Endothelial cell of umbilical vein (primary cell): ENCODE results near the gene CALR3.

Experiments
- EZH2 ChIP-seq: IDR thresholded peaks from 2 replicates; pipeline ENCODE4 v1.6.1; 2012; ENCODE audit warnings: borderline replicate concordance, low read depth, mild to moderate bottlenecking, moderate library complexity, low read length, inconsistent platforms; ENCODE audit not compliant: severe bottlenecking
- FOS ChIP-seq: IDR thresholded peaks from 2 replicates; pipeline ENCODE4 v1.6.1; 2011; ENCODE audit warnings: mild to moderate bottlenecking, low read length, moderate library complexity, borderline replicate concordance; ENCODE audit not compliant: insufficient read depth
- GATA2 ChIP-seq: IDR thresholded peaks from 2 replicates; pipeline ENCODE4 v1.7.0; 2011; ENCODE audit warnings: low read depth, mild to moderate bottlenecking, moderate library complexity, mixed read lengths, low read length; ENCODE audit not compliant: insufficient read length, insufficient read depth
- JUN ChIP-seq: IDR thresholded peaks from 2 replicates; pipeline ENCODE4 v1.6.1; 2011; ENCODE audit warnings: borderline replicate concordance, low read depth; ENCODE audit not compliant: insufficient read length, insufficient read depth
- MYC ChIP-seq: IDR thresholded peaks from one replicate; pipeline ENCODE4 v1.6.1; 2011; ENCODE audit warnings: mild to moderate bottlenecking, low read depth, low read length
- POLR2A ChIP-seq: IDR thresholded peaks from 2 replicates; pipeline ENCODE4 v1.6.1; 2012; ENCODE audit warnings: low read depth, mild to moderate bottlenecking, control low read depth, low read length
- POLR2AphosphoS5 ChIP-seq: IDR thresholded peaks from 2 replicates; pipeline ENCODE4 v1.6.1; 2012; ENCODE audit warnings: low read depth, mild to moderate bottlenecking, control low read depth, low read length, moderate library complexity; ENCODE audit not compliant: insufficient read depth
- TF ChIP-seq, protein P1 (sequence below): IDR thresholded peaks from 2 replicates; pipeline ENCODE4 v1.6.1; 2011; ENCODE audit not compliant: insufficient read depth, insufficient read length
- TF ChIP-seq, protein P2 (sequence below), 2 donors: IDR thresholded peaks; 1 replicate in 1 of 2; 2 replicates in 1 of 2; pipeline ENCODE4 v1.5.1; 2011; ENCODE audit warnings: low read length in 2 of 2, mild to moderate bottlenecking in 2 of 2, moderate library complexity in 2 of 2, control low read depth in 1 of 2, inconsistent platforms in 1 of 2, low read depth in 1 of 2; ENCODE audit not compliant: insufficient read depth in 1 of 2; ENCODE audit errors: extremely low read depth in 1 of 2

DNA sequence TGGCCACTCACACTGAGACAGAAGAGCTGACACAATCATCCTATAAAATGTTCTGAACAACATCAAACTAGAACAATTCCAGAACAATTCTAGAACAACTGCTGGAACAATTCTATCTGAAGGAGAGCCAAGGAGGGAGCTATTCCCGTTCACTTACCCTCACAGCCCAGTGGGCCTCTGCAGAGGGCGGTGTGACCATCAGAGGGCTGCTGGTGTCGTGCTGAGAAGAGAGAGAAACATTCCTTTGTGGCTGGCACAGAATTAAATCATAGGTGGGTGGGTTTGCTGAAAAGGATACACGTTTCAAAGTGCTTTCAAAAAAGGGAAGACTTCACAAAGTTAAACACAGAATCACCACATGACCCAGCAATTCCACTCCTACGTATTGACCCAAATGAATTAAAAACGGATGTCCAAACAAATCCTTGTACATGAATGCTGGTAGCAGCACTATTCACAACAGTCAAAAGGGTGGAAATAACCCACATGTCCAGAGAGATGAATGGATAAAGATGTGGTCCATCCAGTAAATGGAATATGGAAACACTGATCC is 59.1 kb downstream of the CALR3 start:
- TF ChIP-seq POLR2AphosphoS5, result no peak
- TF ChIP-seq POLR2A, result no peak
- TF ChIP-seq, protein P1, sequence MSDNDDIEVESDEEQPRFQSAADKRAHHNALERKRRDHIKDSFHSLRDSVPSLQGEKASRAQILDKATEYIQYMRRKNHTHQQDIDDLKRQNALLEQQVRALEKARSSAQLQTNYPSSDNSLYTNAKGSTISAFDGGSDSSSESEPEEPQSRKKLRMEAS, result no peak
- TF ChIP-seq, protein P2, sequence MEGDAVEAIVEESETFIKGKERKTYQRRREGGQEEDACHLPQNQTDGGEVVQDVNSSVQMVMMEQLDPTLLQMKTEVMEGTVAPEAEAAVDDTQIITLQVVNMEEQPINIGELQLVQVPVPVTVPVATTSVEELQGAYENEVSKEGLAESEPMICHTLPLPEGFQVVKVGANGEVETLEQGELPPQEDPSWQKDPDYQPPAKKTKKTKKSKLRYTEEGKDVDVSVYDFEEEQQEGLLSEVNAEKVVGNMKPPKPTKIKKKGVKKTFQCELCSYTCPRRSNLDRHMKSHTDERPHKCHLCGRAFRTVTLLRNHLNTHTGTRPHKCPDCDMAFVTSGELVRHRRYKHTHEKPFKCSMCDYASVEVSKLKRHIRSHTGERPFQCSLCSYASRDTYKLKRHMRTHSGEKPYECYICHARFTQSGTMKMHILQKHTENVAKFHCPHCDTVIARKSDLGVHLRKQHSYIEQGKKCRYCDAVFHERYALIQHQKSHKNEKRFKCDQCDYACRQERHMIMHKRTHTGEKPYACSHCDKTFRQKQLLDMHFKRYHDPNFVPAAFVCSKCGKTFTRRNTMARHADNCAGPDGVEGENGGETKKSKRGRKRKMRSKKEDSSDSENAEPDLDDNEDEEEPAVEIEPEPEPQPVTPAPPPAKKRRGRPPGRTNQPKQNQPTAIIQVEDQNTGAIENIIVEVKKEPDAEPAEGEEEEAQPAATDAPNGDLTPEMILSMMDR (IDR thresholded peaks at IDR 0.05; ENCODE audit: extremely low read depth in 1 of 2, insufficient read depth in 1 of 2, low read depth in 1 of 2, low read length in 2 of 2), result no peak
- TF ChIP-seq EZH2, result no peak
- no peak for TF ChIP-seq GATA2
- TF ChIP-seq MYC, result no peak
- TF ChIP-seq FOS, result no peak
- no peak for TF ChIP-seq JUN
